Stimulated activated CD4-positive, alpha-beta T cell treated with anti-CD3 and anti-CD28 coated beads, Interleukin-2, amount 100 ng/mL, for 24 hours (primary cell): ENCODE measurements around the gene SLX4IP.
"Not testable (repeated sequence)": the region's sequence is repeated elsewhere in the genome, so short reads cannot be mapped to it uniquely, and the experiment has no call there.

ENCODE experiments used
- DNase-seq, 2 donors: peaks; one replicate each; pipeline ENCODE4 v3.0.0-alpha.2; 2020

Gene SLX4IP

GRCh38 chr20:10434832-10435812 is at the start of gene SLX4IP:
TSS of gene SLX4IP (plus strand) at chr20:10435305. CDS start at chr20:10458205, 22,900 bp downstream.
- peak; percentile 80 to 81 for DNase-seq

GRCh38 chr20:10385850-10386544 is 49.1 kb upstream of the SLX4IP start:
- no peak for DNase-seq

DNA sequence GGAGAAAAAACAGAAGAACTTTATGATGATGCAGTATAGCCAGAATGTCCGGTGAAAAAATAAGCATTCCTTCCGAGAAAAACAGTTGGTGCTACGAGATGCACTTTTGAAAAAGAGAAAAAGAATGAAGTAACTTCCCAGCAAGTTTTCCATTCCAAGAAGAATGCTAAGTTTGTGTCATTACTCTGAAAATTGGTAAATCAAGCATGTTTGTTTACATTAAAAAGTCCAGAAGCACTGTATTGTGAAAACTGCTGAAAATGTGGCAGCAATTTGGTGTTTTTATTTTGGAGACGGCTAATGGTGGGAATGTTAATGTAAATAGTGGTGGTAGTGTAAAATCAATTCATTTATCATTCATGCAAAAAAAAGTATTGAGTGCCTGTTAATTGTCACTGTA is 47.4 kb upstream of the SLX4IP start:
- no peak for DNase-seq

GRCh38 chr20:10388597-10388996 is 46.5 kb upstream of the SLX4IP start:
- no peak for DNase-seq

DNA sequence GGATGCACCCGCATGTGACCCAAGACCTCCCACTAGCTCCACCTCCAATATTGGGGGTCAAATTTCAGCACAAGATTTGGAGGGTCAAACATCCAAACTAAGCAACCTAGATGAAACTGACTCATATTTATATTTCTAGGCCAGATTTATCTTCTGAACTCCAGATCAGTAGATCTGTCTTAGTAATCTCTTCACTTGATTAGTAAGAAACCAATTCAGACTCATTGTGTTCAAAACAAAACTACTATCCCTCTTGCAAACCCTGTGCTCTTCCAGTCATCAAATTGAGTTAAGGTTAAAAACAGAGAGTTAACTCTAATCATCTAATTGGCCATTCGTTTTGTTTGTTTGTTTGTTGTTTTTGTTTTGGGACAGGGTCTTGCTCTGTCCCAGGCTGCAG is 44.4 kb upstream of the SLX4IP start:
- no peak for DNase-seq

- DNase-seq = not testable (repeated sequence)
Observed at GRCh38 chr20:10394752-10395151, 40.4 kb upstream of the SLX4IP start.

- no peak for DNase-seq
Observed at GRCh38 chr20:10398834-10399369, 36.2 kb upstream of the SLX4IP start.

DNA sequence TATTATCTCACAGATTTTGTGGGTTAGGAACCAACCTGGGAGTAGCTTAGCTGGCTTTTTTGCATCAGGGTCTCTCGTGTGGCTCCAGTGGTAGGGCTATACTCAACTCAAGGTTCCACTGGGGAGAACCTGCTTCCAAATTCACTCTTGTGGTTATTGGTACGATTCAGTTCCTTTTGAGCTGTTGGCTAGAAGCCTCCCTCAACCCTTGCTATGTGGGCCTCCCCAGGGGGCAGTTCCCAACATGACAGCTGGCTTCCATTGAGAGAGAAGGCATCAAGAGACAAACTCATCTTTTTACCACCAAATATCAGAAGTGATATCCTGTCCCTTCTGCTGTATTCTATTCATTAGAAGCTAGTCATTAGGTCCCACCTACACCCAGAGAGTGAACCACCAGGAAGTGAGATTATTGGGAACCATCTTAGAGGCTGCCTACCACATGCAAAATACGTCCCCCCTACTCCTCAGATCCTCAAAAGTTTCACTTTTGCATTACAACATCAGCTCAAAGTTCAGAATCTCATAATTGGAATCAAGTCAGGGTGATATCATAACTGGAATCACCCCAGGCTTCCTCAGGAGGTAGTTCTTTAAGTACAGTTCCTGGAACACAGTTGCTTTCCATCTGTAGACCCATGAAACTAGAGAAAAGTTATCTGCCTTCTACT is 32.0 kb upstream of the SLX4IP start:
- DNase-seq = no peak

GRCh38 chr20:10404023-10404628 is 31.0 kb upstream of the SLX4IP start:
- no peak for DNase-seq

DNA sequence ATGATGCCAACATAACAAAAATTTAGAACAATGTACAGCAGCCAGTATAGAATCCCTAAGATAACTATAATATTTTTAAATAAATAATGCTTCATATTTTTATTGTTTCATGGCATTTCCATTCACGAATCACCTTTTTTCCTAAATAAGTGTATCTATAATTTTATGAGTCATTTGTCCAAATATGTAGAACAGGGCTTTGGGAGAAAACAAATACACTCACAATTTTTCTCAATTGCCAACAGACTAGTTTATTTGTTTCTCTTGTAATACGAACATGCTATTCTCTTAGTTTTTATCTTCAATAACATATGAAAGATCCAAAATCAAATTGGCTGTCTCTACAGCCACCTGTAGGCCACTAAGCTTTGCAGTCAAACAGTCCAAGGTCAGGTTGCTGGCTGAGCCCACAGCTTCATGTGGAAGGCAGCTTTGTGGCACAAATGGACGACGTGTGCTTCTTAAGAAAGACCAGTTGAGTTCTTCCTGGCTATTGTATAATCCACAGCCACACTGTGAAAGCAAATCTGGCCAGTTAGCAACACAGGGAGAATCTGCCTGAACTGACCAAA is 30.1 kb upstream of the SLX4IP start:
- no peak for DNase-seq

- no peak for DNase-seq
Observed at GRCh38 chr20:10408108-10408813, 26.8 kb upstream of the SLX4IP start.

GRCh38 chr20:10411673-10412072 is 23.4 kb upstream of the SLX4IP start:
- DNase-seq = no peak

GRCh38 chr20:10412591-10413408 is 22.3 kb upstream of the SLX4IP start:
- DNase-seq = no peak

GRCh38 chr20:10415013-10415650 is 20.0 kb upstream of the SLX4IP start:
- DNase-seq = no peak

- DNase-seq = not testable (repeated sequence)
Observed at GRCh38 chr20:10417218-10417617, 17.9 kb upstream of the SLX4IP start.

- DNase-seq = no peak
Observed at GRCh38 chr20:10419550-10420133, 15.5 kb upstream of the SLX4IP start.

- DNase-seq = no peak
Observed at GRCh38 chr20:10423735-10424134, 11.4 kb upstream of the SLX4IP start.

GRCh38 chr20:10427060-10427692 is 7.9 kb upstream of the SLX4IP start:
- peak; percentile 45 to 51 for DNase-seq

DNA sequence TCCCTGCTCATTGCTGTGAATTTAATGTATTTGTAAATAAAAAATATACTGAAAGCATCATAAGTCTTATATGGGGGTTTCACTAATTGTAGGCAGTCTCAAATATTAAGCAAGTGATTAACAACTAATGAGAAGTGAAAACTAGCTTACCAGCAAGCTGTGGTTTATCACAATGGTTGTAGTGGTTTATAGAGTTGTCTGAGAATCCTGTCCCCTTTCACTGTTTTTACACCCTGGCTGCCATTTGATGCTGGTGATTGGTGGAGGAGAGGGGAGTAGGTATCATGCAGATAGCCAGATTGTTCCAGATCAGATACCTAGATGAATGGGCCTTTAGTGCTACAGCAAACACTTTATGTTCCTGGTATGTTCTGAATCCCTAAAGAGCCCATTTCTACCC is 7.1 kb upstream of the SLX4IP start:
- DNase-seq = no peak
